COLO668 (cell line): ENCODE results near the gene PCYT1B.
A peak's percentile ranks its signal among the peaks of the same experiment; 100 is the strongest.
"Not testable (repeated sequence)": the region's sequence is repeated elsewhere in the genome, so short reads cannot be mapped to it uniquely, and the experiment has no call there.

Source experiments
- DNase-seq: peaks from one replicate; lab custom pipeline; 2025; ENCODE audit not compliant: unreplicated experiment; lab: John Stamatoyannopoulos, UW

Gene PCYT1B

GRCh38 chrX:24647257-24648058 is at the start of gene PCYT1B:
TSS of gene PCYT1B (minus strand) at chrX:24647347. CDS start at chrX:24647105, 242 bp downstream.
- peak; percentile 71 for DNase-seq

DNA sequence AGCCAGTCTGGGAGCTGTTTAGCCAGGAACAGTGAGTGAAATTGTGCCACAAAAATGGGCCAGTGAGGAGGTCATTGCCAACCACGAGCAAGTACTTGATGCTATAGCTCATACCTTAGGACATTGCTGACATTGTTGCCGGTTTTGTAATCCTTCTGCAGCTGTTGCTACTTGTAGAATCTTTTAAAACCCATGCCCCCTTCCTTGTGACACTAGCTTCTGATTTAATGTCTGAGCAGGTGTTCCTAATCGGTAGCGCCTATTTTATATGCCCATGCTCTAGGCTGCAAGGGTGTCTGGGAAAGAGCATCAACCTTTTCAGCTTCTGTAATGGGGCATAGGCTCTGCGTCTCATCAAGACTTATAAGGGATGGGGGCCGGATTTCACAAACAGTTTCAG is 49.1 kb upstream of the PCYT1B start:
- DNase-seq, result no peak

GRCh38 chrX:24694825-24695224 is 47.7 kb upstream of the PCYT1B start:
- DNase-seq, result no peak

- DNase-seq, result peak; percentile 96
These were observed 46.5 kb upstream of the PCYT1B start, which contains the start of gene POLA1 for GRCh38 chrX:24693453-24694202. TSS of gene POLA1 (plus strand) at chrX:24693918. CDS start at chrX:24693962, 44 bp downstream.

DNA sequence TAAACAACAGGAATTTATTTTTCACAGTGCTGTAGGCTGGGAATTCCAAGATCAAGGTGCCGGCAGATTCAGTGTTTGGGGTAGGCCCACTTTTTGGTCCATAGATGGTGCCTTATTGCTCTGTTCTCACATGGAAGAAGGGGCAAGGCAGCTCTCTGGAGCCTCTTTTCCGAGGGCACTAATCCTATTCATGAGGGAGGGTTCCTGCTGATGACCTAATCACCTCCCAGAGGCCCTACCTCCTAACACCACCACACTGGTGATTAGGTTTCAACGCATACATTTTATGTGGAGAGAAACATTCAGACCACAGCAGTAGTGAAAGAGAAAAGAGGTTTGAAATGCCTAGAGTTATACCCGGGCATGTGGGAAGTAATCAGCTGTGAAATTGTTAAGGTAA is 45.2 kb upstream of the PCYT1B start:
- DNase-seq, result no peak

DNA sequence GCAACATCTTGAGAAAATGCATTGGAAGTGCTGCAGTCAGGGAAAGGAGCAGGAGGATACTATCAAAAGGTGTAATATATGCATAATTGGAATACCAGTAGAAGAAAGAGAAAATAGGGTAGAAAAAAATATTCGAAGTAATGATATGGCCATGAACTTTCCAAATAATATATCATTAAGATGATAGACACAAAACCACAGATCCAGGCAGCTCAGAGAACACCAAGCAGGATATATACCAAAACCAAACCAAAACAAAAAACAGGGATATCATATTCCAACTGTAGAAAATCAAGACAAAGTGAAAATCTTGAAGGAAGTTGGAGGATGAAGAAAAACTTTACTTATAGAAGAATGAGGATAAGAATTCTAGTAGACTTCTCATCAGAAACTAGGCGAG is 36.9 kb upstream of the PCYT1B start:
- DNase-seq, result no peak

GRCh38 chrX:24682739-24683432 is 35.7 kb upstream of the PCYT1B start:
- no peak for DNase-seq

GRCh38 chrX:24676403-24677024 is 29.4 kb upstream of the PCYT1B start:
- no peak for DNase-seq

DNA sequence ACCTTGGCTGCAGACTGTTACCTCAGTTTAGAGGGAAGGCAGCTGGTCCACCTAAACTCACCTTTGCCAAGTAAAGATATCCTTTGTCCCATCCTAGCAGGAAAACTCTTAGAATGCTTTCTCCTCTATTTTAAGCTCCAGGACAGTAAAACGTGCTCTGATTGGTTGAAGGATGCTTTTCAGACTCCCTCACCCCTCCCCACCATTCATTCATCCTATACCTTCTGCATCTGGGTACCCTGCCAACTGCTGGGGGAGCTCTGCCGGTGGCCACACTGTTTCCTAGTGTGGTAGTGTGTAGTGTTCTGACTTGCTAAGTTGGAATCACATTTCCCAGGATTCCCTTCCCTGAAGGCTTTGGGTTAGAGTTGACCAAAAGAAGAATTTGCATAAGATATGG is 26.3 kb upstream of the PCYT1B start:
- no peak for DNase-seq

- DNase-seq, result no peak
These were observed 25.6 kb upstream of the PCYT1B start for GRCh38 chrX:24672701-24673190.

DNA sequence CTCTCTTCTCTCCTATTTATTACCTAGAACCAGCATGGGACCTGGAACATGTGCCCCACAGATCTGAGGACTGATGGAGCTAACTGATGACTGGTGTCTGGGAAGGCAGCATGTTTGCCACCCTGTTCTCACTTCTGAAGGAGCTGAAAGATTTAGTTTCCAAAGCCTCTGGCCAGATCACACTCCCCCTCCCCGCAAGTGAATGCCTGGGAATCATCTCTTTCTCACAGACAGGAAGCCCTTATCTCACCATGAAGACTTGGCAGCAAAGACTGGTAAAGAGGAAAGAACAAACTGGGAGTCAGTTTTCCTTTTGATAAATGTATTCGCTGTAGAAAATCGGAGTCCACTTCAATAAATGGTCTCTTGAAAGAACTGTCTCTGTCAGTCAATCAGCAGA is 21.0 kb upstream of the PCYT1B start:
- no peak for DNase-seq

DNA sequence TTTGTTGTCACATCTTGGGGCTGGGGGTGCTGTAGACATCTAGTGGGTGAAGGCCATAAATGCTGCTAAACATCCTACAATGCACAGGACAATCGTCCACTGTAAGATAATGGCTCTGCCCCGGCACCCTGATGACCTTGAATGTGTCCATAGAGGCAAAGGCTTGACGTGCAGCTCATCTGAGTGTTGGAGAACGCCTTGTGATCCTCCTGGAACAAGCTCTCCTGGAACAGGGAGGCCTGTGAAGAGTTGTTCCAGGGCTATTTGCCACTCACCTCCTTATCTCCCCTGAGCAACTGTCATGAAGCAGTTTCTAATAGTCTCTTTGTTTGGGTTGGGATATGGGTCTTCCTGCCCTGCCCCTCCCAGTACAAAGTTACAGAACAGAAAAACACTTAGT is 15.2 kb upstream of the PCYT1B start:
- DNase-seq, result no peak

DNA sequence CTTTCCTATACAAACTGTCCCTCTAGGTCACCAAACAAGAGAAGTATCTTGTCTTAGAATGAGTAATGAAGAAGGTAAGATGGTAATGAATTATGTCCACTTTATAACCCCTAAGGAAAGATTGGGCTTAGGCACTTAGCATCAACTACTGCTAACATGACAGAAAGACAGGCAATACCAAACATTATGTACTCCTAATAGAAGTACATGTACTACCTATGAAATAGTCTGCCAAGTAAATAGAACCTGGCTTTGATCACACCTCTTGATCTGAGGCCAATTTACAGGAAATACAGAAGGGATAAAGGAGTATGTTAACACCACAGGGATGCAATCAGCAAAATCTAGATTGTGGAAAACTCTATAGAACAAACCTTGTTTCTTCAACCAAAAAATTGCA is 14.1 kb upstream of the PCYT1B start:
- DNase-seq, result no peak

- DNase-seq, result no peak
These were observed 12.5 kb upstream of the PCYT1B start for GRCh38 chrX:24659646-24660045.

DNA sequence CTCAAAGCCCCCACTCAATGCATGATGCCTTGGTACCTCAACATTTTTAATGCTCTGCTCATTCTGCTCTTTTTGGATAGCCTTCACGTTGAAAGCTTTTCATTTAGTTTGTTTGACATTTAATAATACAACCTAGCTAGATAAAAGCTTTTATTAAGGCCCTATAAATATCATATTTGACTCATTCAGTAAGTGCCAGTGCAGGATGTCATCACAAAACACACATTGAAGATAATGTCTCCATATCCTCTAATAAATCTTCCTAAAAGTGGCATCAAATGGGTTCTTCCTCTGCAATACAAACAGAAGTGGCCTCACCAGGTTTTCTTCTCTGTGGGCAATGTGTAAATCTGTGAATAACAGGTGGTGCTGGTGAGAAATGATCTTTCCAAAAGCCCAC is 12.0 kb upstream of the PCYT1B start:
- no peak for DNase-seq

DNA sequence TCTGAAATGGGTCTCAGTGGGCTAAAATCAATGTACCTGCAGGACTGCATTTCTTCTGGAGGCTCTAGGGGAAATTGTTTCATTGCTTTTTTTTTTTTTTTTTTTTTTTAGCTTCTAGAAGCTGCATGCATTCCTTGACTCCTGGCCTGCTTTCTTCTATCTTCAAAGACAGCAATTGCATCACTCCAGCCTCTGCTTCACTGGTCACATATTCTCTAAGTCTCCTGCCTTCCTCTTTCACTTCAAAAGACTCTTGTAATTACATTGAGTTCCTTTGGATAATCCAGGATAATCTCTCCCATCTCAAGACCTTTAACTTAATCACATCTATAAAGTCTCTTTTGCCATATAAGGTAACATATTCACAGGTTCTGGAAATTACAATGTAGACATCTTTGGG is 11.3 kb upstream of the PCYT1B start:
- no peak for DNase-seq

DNA sequence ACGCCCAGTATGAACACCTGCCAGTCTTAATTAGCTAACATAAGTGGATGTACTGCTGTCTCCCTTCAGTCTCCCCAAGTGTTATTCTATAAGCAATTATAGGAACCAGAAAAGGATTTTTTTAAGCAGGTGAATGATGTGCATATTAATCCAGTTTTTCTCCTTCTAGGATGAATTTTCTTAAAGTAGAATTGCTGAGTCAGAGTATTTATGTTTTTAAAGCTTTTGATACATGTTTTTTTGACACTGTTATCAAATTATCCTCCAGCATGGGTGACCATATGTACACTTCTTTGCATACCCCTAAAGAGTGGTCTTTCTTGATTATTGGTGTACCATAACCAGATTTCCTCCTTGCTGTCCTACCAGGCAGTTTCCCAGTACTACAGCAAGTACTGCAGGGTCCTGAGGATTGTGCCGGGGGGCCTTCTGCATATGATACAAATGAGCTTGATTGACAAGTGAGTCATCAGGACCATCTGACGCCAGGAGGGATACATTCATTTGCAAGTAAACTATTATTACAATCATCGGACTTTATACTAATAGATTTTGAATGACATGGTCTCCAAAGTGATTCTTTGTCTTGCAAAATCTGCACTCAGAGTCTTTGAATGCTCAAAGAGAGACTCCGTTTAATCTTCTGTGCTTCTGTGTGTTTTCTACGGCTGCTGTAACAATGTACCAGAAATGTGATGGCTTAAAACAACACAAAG is 10.7 kb upstream of the PCYT1B start:
- no peak for DNase-seq

DNA sequence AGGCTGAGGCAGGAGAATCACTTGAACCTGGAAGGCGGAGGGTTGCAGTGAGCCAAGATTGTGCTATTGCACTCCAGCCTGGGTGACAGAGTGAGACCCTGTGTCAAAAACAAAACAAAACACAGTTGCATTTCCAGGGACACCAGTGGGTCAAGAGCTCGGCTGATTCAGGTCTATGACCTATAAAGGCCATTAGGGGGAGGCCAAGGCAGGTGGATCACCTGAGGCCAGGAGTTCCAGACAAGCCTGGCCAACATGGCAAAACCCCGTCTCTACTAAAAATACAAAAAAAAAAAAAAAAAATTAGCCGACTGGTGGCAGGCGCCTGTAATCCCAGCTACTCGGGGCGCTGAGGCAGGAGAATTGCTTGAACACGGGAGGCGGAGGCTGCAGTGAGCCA is 8.5 kb upstream of the PCYT1B start:
- DNase-seq, result not testable (repeated sequence)

- no peak for DNase-seq
These were observed 4.6 kb upstream of the PCYT1B start for GRCh38 chrX:24651783-24652182.

DNA sequence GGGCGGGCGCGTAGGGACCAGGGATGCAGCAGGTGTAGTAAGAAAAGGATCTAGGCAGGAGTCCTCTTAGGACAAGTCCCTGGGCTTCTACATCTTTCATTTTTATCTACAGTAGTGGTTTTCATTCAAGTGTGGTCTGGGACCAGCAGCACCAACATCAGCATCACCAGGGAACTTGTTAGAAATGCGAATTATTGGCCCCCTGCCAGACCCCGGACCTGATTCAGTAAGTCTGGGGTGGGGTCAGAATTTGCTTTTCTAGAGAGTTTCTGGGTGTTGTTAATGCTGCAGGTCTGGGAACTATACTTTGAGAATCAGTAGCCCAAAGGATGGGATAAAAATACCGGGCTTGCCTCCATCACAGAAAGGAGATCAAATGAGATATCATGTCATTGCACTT is 1.3 kb upstream of the PCYT1B start:
- no peak for DNase-seq
